Left ventricle myocardium inferior (tissue), 1 donor: Measurements from ENCODE around the gene LETM1. TPM values are rescaled to one million over a fixed set of nuclear protein-coding genes. Genes with fewer than 3 reads are reported as not detected.

Experiments used
- DNase-seq: peaks from one replicate; pipeline ENCODE4 v3.0.0-alpha.2; 2020
- H3K27ac ChIP-seq: fragments of 200-600 bp; replicated peaks from 2 replicates; pipeline ENCODE4 v1.8.0; 2021
- H3K27me3 ChIP-seq: fragments of 200-600 bp; 2 replicates; pipeline ENCODE4 v1.8.0; 2021; ENCODE audit warnings: low read depth
- H3K36me3 ChIP-seq: fragments of 200-600 bp; 2 replicates; pipeline ENCODE4 v1.8.0; 2021
- H3K4me1 ChIP-seq: fragments of 200-600 bp; 2 replicates; pipeline ENCODE4 v1.8.0; 2021
- H3K4me3 ChIP-seq: fragments of 200-600 bp; 2 replicates; pipeline ENCODE4 v1.8.0; 2021; ENCODE audit warnings: mild to moderate bottlenecking, moderate library complexity
- H3K9me3 ChIP-seq: fragments of 200-600 bp; replicated peaks from 2 replicates; pipeline ENCODE4 v1.8.0; 2021
- intact Hi-C: fragments of 100-400 bp; cut with micrococcal nuclease; formaldehyde crosslinking; loops from one replicate; pipeline ENCODE4 v1.11.0; 2022
- total RNA-seq: library from RNA; stranded (reverse); fragmentation: NEBNext Ultra II Directional; extraction: Animal tissue kit (Norgen Biotek cat#: 25700); gene quantifications from one replicate; pipeline ENCODE4 v1.2.1, GENCODE V29; 2021
- TF ChIP-seq, protein P1 (sequence below): fragments of 200-600 bp; IDR thresholded peaks from 2 replicates; pipeline ENCODE4 v1.8.0; 2021; ENCODE audit warnings: antibody characterized with exemption, mild to moderate bottlenecking, borderline replicate concordance
- donor health status: DM: no; HTN: yes; CAD: no; lungs with severe emphysema.

LETM1 gene
- total RNA-seq, 1 donor from 2014 or later = 38.8 TPM

DNA sequence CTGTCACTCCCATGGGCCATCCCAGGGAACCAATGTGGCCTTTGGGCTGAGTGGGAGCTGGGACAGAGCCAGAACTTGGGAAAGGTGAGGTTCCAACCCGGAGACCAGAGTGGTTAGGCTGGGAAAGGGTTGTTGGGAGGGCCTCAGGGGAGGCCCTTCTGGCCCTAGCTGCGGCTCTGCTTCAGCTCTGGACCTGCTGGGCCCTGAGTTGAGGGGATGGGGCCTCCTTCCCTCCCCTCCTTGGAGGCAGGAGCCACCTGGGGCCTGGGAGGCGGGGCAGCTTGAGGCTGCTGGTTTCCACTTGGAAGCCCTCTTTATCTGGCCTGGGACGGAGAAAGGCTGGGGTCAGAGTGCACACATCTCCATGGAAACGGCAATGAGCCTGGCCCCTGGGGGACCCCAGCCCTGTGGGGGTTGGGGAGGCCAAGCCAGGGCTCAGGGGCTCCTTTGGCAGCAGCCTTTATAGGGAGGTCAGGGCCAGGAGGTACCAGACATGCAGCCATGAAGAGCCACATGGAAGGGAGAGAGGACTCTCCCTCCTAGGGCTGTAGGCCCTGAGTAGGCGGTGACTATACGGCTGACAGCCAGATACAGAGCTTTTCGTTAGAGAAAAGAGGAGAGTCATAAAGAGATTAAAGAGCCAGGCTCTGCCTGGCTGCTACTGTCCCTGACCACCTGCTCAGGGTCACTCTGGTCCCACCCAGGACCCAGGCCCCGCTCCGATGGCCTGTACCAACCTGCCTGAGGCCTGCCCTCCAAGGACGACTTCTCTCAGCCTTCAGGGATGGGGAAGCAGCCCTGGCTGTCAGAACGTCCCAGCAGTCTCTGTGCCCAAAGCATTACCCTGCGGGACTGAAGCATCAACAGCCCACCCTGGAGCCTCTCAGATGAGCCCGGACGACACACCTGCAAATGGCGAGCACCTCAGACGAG lies 8.4 kb upstream of the LETM1 start:
- intact Hi-C loops = no loop called here
- Histone ChIP-seq H3K27ac (no peak overlapping the region), H3K27me3 (peaks cover 57% of the 10 kb centered on the region), H3K9me3 (no peaks in the 10 kb centered on the region), H3K4me1 (peaks cover 7% of the 10 kb centered on the region), H3K36me3 (no peaks in the 10 kb centered on the region), H3K4me3 (no peak overlapping the region)
- TF ChIP-seq, protein P1, sequence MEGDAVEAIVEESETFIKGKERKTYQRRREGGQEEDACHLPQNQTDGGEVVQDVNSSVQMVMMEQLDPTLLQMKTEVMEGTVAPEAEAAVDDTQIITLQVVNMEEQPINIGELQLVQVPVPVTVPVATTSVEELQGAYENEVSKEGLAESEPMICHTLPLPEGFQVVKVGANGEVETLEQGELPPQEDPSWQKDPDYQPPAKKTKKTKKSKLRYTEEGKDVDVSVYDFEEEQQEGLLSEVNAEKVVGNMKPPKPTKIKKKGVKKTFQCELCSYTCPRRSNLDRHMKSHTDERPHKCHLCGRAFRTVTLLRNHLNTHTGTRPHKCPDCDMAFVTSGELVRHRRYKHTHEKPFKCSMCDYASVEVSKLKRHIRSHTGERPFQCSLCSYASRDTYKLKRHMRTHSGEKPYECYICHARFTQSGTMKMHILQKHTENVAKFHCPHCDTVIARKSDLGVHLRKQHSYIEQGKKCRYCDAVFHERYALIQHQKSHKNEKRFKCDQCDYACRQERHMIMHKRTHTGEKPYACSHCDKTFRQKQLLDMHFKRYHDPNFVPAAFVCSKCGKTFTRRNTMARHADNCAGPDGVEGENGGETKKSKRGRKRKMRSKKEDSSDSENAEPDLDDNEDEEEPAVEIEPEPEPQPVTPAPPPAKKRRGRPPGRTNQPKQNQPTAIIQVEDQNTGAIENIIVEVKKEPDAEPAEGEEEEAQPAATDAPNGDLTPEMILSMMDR = no peak
- DNase-seq = no peak

DNA sequence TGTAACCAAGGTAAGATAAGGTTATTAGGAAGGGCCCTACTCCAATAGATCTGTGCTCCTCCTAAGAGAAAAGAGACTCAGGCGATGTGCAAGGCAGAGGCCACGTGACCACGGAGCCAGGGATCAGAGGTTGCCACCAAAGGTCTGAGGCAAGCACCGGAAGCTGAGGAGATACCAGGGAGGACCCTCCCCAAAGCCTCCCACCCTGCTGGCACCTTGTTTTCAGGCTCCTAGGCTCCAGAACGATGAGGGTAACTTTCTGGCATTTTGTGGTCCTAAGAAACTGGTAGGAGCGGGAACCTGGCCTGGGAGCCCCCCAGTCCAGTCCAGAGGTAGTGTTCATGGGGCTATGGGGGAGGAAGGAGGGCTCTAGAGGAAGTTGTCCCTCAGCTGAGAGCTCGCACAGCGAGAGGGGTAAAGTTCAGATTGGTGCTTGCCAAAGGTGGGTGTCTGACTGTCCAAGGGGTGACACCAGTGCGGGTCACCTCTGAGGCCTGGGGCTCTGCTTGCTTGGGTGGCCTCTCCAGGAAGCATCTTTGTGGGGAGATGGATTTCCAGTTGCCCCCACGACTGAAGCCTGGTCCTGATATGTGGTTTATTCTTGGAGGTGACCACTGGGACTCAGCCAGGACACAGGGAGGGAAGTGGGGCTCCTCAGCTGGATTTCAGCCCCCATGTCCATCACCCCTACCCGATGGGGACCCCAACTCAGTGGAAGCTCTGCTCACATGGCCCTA lies 7.5 kb upstream of the LETM1 start:
- Histone ChIP-seq H3K9me3 (no peaks in the 10 kb centered on the region), H3K27me3 (peaks cover 57% of the 10 kb centered on the region), H3K27ac (no peak overlapping the region), H3K4me3 (no peak overlapping the region), H3K4me1 (peaks cover 7% of the 10 kb centered on the region), H3K36me3 (no peaks in the 10 kb centered on the region)
- TF ChIP-seq, protein P1 = no peak
- DNase-seq = no peak
- intact Hi-C loops = no loop called here

DNA sequence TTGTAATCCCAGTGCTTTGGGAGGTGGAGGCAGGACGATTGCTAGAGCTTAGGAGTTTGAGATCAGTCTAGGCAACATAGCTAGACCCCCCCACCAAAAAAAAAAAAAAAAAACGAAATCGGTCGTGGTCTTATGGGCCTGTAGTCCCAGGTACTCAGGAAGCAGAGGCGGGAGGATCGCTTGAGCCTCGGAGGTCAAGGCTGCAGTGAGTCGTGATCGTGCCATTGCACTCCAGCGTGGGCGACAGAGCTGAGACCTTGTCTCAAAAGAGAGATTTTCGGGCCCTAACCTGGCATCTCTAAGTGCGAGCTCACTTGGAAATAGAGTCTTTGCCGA lies 7.0 kb upstream of the LETM1 start:
- H3K4me1 ChIP-seq = peaks cover 7% of the 10 kb centered on the region
- no peaks in the 10 kb centered on the region for H3K9me3 ChIP-seq
- H3K27me3 ChIP-seq = peaks cover 57% of the 10 kb centered on the region
- peak overlapping the region; percentile 47 for H3K4me3 ChIP-seq
- intact Hi-C loops = no loop called here
- no peak for DNase-seq
- H3K36me3 ChIP-seq = no peaks in the 10 kb centered on the region
- TF ChIP-seq, protein P1 = no peak
- H3K27ac ChIP-seq = no peak overlapping the region

DNA sequence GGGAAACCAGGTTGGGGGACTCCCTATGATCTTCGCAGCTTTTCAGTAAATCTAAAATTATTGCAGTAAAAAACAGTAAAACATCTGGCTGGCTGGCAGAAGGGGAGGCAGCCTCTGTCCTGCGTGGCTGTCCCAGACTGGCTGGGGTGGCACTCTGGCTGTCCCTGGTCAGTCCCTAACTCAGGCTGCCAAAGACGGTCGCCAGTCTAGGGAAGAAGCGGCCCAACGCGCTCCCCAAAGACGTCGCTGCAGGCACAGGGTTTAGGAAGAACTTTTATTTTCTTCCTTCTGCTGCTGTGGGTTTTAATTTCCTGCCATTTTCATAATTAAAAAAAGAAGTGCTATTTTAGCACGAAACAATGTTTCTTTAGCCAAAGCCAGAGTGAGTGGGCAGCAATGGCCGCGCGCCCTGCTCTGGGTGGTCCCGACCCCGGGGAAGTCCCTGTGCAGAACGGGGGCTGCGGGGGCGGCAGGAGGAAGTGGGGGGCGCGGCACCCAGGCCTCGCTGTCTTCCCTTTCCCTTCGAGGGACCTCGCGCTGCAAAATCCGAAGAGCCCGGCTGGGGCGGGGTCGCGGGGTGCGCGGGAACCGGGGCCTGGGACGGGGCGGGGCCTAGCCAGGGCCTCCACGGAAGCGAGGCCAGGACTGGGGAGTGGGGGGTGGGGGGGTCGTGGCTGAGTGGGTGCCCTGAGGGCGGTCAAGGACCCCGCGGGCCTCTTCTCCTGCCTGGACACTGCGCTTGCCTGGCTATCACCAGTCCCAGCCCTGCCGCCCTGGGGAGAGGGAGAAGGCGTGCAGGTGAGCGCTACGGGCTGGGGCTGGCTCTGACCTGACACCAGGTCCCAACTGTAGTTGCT lies 6.3 kb upstream of the LETM1 start:
- DNase-seq = no peak
- peaks cover 50% of the 10 kb centered on the region for H3K27me3 ChIP-seq
- H3K4me1 ChIP-seq = peaks cover 11% of the 10 kb centered on the region
- TF ChIP-seq, protein P1 = no peak
- peak overlapping the region; percentile 47 for H3K4me3 ChIP-seq
- H3K9me3 ChIP-seq = no peaks in the 10 kb centered on the region
- no peak overlapping the region for H3K27ac ChIP-seq
- intact Hi-C loops = no loop called here
- H3K36me3 ChIP-seq = no peaks in the 10 kb centered on the region

DNA sequence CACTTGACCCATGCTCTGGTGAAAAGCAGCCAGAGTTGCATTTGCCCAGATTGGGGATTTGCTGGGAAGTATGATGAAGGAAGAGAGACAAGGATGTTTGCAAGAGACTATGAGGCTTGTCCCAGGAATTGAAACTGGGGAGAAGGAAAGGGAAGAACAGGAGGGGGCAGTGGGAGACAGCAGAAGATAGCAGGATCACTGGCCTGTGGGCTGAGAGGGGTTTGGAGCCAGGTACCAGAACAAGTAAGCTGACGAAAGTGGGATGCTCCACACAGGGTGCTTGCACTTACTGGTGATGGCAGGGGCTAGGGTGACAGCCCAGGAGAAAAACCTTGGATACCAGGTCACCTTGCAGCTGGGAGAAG lies 3.4 kb upstream of the LETM1 start:
- Histone ChIP-seq H3K27me3 (peaks cover 21% of the 10 kb centered on the region), H3K36me3 (no peaks in the 10 kb centered on the region), H3K9me3 (no peaks in the 10 kb centered on the region), H3K4me3 (no peak overlapping the region), H3K4me1 (peaks cover 37% of the 10 kb centered on the region), H3K27ac (no peak overlapping the region)
- no peak for DNase-seq
- intact Hi-C loops = no loop called here
- TF ChIP-seq, protein P1 = no peak
